GM12891 (cell line): ENCODE measurements around the gene CCL2.

Source experiments
- POLR2A ChIP-seq: IDR thresholded peaks from 2 replicates; pipeline ENCODE4 v1.6.1; 2011; ENCODE audit warnings: low read depth, low read length, control low read depth
- POLR2AphosphoS5 ChIP-seq: IDR thresholded peaks from 2 replicates; pipeline ENCODE4 v1.6.1; 2011; ENCODE audit warnings: low read depth, low read length, control low read depth

- no peak for TF ChIP-seq POLR2AphosphoS5
- no peak for TF ChIP-seq POLR2A
These were observed 4.1 kb downstream of the CCL2 start for GRCh38 chr17:34259146-34259545.
